Lung (tissue), 12 donors: ENCODE measurements around the gene HNRNPA2B1. TPM values are rescaled to one million over a fixed set of nuclear protein-coding genes. Genes with fewer than 3 reads are reported as not detected.
"Not testable (repeated sequence)": the region's sequence is repeated elsewhere in the genome, so short reads cannot be mapped to it uniquely, and the experiment has no call there.

Source experiments
- ATAC-seq: fragments of 200-7000 bp; cut with Tn5 transposase; one replicate; pipeline ENCODE4 v1.9.1; 2020; ENCODE audit warnings: moderate number of reproducible peaks; ENCODE audit not compliant: insufficient read depth, low FRiP score
- DNase-seq, 3 donors: peaks; one replicate each; pipeline ENCODE4 v3.0.0-alpha.2; 2013 to 2017
- H3K27ac ChIP-seq, 2 donors: one replicate each; pipeline ENCODE4 v1.5.1; 2013; ENCODE audit warnings: mild to moderate bottlenecking in 2 of 2, moderate library complexity in 2 of 2, control low read depth in 1 of 2, inconsistent platforms in 1 of 2, low read depth in 1 of 2, low read length in 1 of 2
- H3K27me3 ChIP-seq, 3 donors: one replicate each; pipeline ENCODE4 v1.5.1; 2013; ENCODE audit warnings: low read length in 2 of 3; ENCODE audit not compliant: control insufficient read depth in 3 of 3, insufficient read depth in 3 of 3
- H3K36me3 ChIP-seq, 4 donors: one replicate each; pipeline ENCODE4 v1.5.1; 2013; ENCODE audit warnings: low read length in 4 of 4, mild to moderate bottlenecking in 1 of 4, moderate library complexity in 1 of 4; ENCODE audit not compliant: control insufficient read depth in 4 of 4, insufficient read depth in 4 of 4
- H3K4me1 ChIP-seq, 5 donors: one replicate each; pipeline ENCODE4 v1.5.1; 2013; ENCODE audit warnings: low read length in 5 of 5, mild to moderate bottlenecking in 2 of 5, moderate library complexity in 1 of 5; ENCODE audit not compliant: control insufficient read depth in 5 of 5, insufficient read depth in 5 of 5
- H3K4me3 ChIP-seq: one replicate; pipeline ENCODE4 v1.5.1; 2013; ENCODE audit warnings: mild to moderate bottlenecking, control low read depth, moderate library complexity
- H3K9ac ChIP-seq, 2 donors: one replicate each; pipeline ENCODE4 v1.5.1; 2013; ENCODE audit warnings: low read length in 2 of 2, control low read depth in 1 of 2; ENCODE audit not compliant: insufficient read depth in 1 of 2
- H3K9me3 ChIP-seq, 4 donors: one replicate each; pipeline ENCODE4 v1.5.1; 2013; ENCODE audit warnings: low read length in 3 of 4, mild to moderate bottlenecking in 1 of 4, moderate library complexity in 1 of 4; ENCODE audit not compliant: control insufficient read depth in 4 of 4, insufficient read depth in 3 of 4
- CTCF ChIP-seq: IDR thresholded peaks from 2 replicates; pipeline ENCODE4 v1.5.1; 2012; ENCODE audit warnings: mild to moderate bottlenecking; ENCODE audit errors: control extremely low read depth, extremely low read depth
- WGBS, 2 donors: extraction: QIAGEN DNeasy Blood & Tissue Kit; methylation state at CpG; one replicate each; pipeline ENCODE4 v1.1.7; 2013; 5-methylcytosine and 5-hydroxymethylcytosine counted together
- polyA plus RNA-seq, 2 donors: library from polyadenylated mRNA; stranded (reverse); fragments of 200-250 nt; gene quantifications; one replicate each; pipeline ENCODE4 v1.2.1, GENCODE V29; 2013
- total RNA-seq, 2 donors: library from RNA; depleted of rRNA in 1 of 2; stranded (reverse); fragments of >200 nt in 1 of 2; gene quantifications; one replicate each; pipeline ENCODE4 v1.2.1, GENCODE V29; 2014 to 2021
- donor health status: control.
- donor health status: control.
- donor health status: Bipolar disorder and iron deficiency.
- donor health status: healthy.
- donor health status: DM: yes; HTN: yes; CAD: no.

Gene HNRNPA2B1
- total and polyA plus RNA-seq, 4 donors: 363 to 572 (median 482) TPM

GRCh38 chr7:26185131-26185843 lies 15.3 kb downstream of the HNRNPA2B1 start:
- H3K4me1 ChIP-seq: peaks cover 0 to 6% (median 0%) of the 10 kb centered on the region in 5 donors
- no peak overlapping the region for H3K4me3 ChIP-seq
- H3K36me3 ChIP-seq: peaks cover 9 to 34% (median 18%) of the 10 kb centered on the region in 4 donors
- no peak overlapping the region for H3K9ac ChIP-seq
- H3K27ac ChIP-seq: no peak overlapping the region
- WGBS, 2 donors: 89 to 93% methylated on average over 10 of the region's 10 CpGs
- ATAC-seq (no peak), DNase-seq (no peak)
- no peaks in the 10 kb centered on the region for H3K9me3 ChIP-seq
- peaks cover 0 to 2% (median 0%) of the 10 kb centered on the region in 3 donors for H3K27me3 ChIP-seq
- TF ChIP-seq CTCF: no peak

GRCh38 chr7:26184281-26185101 lies 16.1 kb downstream of the HNRNPA2B1 start:
- DNase-seq, H3K4me1 ChIP-seq, H3K4me3 ChIP-seq, H3K9me3 ChIP-seq, H3K27me3 ChIP-seq, ATAC-seq, H3K27ac ChIP-seq, H3K9ac ChIP-seq: not testable (repeated sequence)
- peaks cover 8 to 33% (median 13%) of the 10 kb centered on the region in 4 donors for H3K36me3 ChIP-seq
- WGBS, 2 donors: 80 to 84% methylated on average over 4 of the region's 4 CpGs

GRCh38 chr7:26183545-26184280 lies 16.8 kb downstream of the HNRNPA2B1 start:
- DNase-seq (no peak), ATAC-seq (no peak)
- WGBS, 2 donors: 78 to 82% methylated on average over 4 of the region's 4 CpGs
- H3K27ac ChIP-seq: no peak overlapping the region
- H3K9ac ChIP-seq: no peak overlapping the region
- H3K9me3 ChIP-seq: no peaks in the 10 kb centered on the region
- TF ChIP-seq CTCF: no peak
- peaks cover 5 to 27% (median 6%) of the 10 kb centered on the region in 4 donors for H3K36me3 ChIP-seq
- H3K27me3 ChIP-seq: peaks cover 0 to 2% (median 0%) of the 10 kb centered on the region in 3 donors
- peaks cover 0 to 6% (median 0%) of the 10 kb centered on the region in 5 donors for H3K4me1 ChIP-seq
- H3K4me3 ChIP-seq: no peak overlapping the region
